ENCODE results near the gene KIAA1328.
A peak's percentile ranks its signal among the peaks of the same experiment; 100 is the strongest.

KIAA1328 gene

GRCh38 chr18:37173384-37173783 is 344.5 kb downstream of the KIAA1328 start:
- no peaks in the 10 kb centered on the region for H3K27me3 Mint-ChIP-seq (ENCODE audit: low read depth)
- no peak overlapping the region for H3K27ac Mint-ChIP-seq
- no peak for TF ChIP-seq CTCF (IDR thresholded peaks at IDR 0.05; ENCODE audit: unreplicated experiment in 3 of 3)
- no peaks in the 10 kb centered on the region for H3K4me1 Mint-ChIP-seq
- H3K36me3 Mint-ChIP-seq (ENCODE audit: low read depth): peaks cover 5% of the 10 kb centered on the region
- no peak overlapping the region for H3K4me3 Mint-ChIP-seq
- H3K9me3 Mint-ChIP-seq: no peaks in the 10 kb centered on the region

GRCh38 chr18:37175727-37176620 is 347.0 kb downstream of the KIAA1328 start:
- Mint-ChIP-seq H3K4me3 (no peak overlapping the region), H3K36me3 (ENCODE audit: low read depth) (peaks cover 5% of the 10 kb centered on the region), H3K27me3 (ENCODE audit: low read depth) (no peaks in the 10 kb centered on the region), H3K4me1 (peaks cover 9% of the 10 kb centered on the region), H3K9me3 (no peaks in the 10 kb centered on the region), H3K27ac (no peak overlapping the region)
- TF ChIP-seq CTCF (IDR thresholded peaks at IDR 0.05; ENCODE audit: unreplicated experiment in 3 of 3): no peak

GRCh38 chr18:37176621-37176934 is 347.7 kb downstream of the KIAA1328 start:
- Mint-ChIP-seq H3K36me3 (ENCODE audit: low read depth) (peaks cover 5% of the 10 kb centered on the region), H3K4me3 (no peak overlapping the region), H3K4me1 (peaks cover 9% of the 10 kb centered on the region), H3K27ac (no peak overlapping the region), H3K9me3 (no peaks in the 10 kb centered on the region), H3K27me3 (ENCODE audit: low read depth) (no peaks in the 10 kb centered on the region)
- no peak for TF ChIP-seq CTCF (IDR thresholded peaks at IDR 0.05; ENCODE audit: unreplicated experiment in 3 of 3)

- H3K27ac Mint-ChIP-seq: peak overlapping the region in 1 of 3 experiments; percentile 35
- H3K36me3 Mint-ChIP-seq (ENCODE audit: low read depth): peaks cover 5% of the 10 kb centered on the region
- no peak overlapping the region for H3K4me3 Mint-ChIP-seq
- no peaks in the 10 kb centered on the region for H3K27me3 Mint-ChIP-seq (ENCODE audit: low read depth)
- TF ChIP-seq CTCF (IDR thresholded peaks at IDR 0.05; ENCODE audit: unreplicated experiment in 3 of 3): no peak
- peaks cover 9% of the 10 kb centered on the region for H3K4me1 Mint-ChIP-seq
- H3K9me3 Mint-ChIP-seq: no peaks in the 10 kb centered on the region
Observed at GRCh38 chr18:37179384-37179783, 350.5 kb downstream of the KIAA1328 start.

GRCh38 chr18:37180086-37180485 is 351.2 kb downstream of the KIAA1328 start:
- peaks cover 2% of the 10 kb centered on the region for H3K36me3 Mint-ChIP-seq (ENCODE audit: low read depth)
- H3K4me3 Mint-ChIP-seq: no peak overlapping the region
- H3K27ac Mint-ChIP-seq: no peak overlapping the region
- H3K9me3 Mint-ChIP-seq: no peaks in the 10 kb centered on the region
- no peaks in the 10 kb centered on the region for H3K27me3 Mint-ChIP-seq (ENCODE audit: low read depth)
- H3K4me1 Mint-ChIP-seq: peaks cover 9% of the 10 kb centered on the region
- no peak for TF ChIP-seq CTCF (IDR thresholded peaks at IDR 0.05; ENCODE audit: unreplicated experiment in 3 of 3)
